C4-2B (cell line): Measurements from ENCODE around the gene ESRRB.

Experiments used
- ZFX ChIP-seq: fragments of 450-650 bp; IDR thresholded peaks from 2 replicates; pipeline ENCODE4 v1.6.1; 2017
- TF ChIP-seq, protein P1 (sequence below): fragments of 450-650 bp; conservative IDR thresholded peaks from 2 replicates; pipeline ENCODE4 v1.5.1; 2017; ENCODE audit warnings: mild to moderate bottlenecking

DNA sequence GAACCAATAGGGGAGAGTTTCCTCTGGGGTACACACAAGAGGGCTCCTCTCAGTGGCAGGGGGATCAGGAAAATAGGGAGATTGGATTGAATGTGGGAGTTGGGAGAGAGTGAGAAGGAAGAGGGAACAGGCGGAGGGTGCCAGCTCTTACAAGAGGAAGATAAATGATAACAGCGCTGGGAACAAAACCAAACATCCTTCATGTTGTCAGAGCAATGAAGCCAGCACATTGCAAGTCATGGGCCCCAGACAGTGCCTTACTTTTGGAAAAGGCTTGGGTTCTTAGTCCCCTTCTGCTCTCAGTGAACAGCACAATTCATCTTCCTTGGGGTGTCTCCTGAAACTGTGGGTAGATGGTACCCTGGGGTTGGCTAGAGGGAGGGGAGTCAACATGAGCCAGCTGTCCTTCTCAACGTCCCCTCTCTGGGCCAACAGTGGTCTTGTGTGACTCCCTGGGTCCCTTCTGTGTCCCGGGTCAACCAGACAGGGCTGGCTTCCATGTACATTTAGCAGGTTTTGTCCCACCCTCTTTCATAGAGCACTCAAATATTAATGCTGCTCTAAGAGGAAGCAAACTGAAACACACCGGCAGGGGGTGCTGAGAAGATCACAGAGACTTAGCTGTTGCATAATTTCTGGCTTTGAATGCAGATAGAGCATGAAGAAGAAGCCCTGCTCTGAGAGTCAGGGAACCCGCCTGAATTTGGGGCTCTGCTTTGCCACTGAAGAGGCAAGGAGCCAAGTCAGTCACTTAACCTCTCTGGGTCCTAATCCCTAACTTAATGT is 138.5 kb downstream of the ESRRB start:
- TF ChIP-seq, protein P1, sequence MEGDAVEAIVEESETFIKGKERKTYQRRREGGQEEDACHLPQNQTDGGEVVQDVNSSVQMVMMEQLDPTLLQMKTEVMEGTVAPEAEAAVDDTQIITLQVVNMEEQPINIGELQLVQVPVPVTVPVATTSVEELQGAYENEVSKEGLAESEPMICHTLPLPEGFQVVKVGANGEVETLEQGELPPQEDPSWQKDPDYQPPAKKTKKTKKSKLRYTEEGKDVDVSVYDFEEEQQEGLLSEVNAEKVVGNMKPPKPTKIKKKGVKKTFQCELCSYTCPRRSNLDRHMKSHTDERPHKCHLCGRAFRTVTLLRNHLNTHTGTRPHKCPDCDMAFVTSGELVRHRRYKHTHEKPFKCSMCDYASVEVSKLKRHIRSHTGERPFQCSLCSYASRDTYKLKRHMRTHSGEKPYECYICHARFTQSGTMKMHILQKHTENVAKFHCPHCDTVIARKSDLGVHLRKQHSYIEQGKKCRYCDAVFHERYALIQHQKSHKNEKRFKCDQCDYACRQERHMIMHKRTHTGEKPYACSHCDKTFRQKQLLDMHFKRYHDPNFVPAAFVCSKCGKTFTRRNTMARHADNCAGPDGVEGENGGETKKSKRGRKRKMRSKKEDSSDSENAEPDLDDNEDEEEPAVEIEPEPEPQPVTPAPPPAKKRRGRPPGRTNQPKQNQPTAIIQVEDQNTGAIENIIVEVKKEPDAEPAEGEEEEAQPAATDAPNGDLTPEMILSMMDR = peak; percentile 61
- no peak for TF ChIP-seq ZFX
